Measurements from ENCODE around the gene ACBD7.

The ACBD7 gene

GRCh38 chr10:15092855-15093408 is 4.4 kb upstream of the ACBD7 start:
- DNase-seq (ENCODE audit: low spot score), result no peak

GRCh38 chr10:15091418-15091817 is 2.8 kb upstream of the ACBD7 start:
- no peak for DNase-seq (ENCODE audit: low spot score)

- no peak for DNase-seq (ENCODE audit: low spot score)
Measured at GRCh38 chr10:15084502-15084922, 4.1 kb downstream of the ACBD7 start.

- no peak for DNase-seq (ENCODE audit: low spot score)
Measured at GRCh38 chr10:15083674-15084501, 4.7 kb downstream of the ACBD7 start.

- no peak for DNase-seq (ENCODE audit: low spot score)
Measured at GRCh38 chr10:15075421-15075820, 13.2 kb downstream of the ACBD7 start.

GRCh38 chr10:15072358-15072757 is 16.2 kb downstream of the ACBD7 start:
- DNase-seq (ENCODE audit: low spot score), result no peak

DNA sequence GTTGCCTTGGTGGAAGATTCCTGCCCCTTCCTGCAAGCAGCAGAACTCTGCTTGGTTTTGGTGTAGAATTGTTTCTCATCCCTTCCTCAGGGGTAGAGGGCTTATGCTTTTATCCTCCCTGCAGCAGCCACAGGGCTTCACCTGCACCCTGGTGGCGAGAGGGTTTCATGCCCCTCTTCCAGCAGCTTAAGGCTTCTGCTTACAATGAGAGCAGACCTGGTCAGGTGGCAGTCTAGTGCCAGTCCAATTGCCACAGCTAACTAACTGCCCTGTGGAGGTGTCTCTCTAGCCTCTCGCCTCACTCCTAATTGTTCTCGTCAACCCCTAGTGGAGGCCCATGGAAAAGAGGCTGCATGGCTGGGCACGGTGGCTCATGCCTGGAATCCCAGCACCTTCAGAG is 19.3 kb downstream of the ACBD7 start:
- DNase-seq (ENCODE audit: low spot score), result no peak

- DNase-seq (ENCODE audit: low spot score), result no peak
Measured at GRCh38 chr10:15068802-15069201, 19.8 kb downstream of the ACBD7 start.

DNA sequence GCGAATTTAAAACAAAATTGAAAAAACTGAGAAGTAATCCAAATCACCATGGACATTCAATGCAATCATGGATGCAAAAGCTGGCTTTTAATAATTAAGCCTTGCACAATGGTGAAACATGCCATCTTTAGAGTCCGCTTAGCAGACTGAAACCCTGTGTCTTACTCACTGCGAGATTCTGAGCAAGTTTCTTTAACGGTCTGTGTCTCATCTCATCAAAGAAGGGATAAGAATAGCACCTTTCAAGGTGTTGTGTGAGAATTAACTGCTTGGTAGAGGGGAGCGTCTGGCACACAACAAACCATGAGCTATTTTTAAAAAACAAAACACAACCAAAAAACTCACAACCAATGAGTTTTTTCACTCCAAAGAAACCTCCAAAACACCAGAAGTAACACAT is 21.4 kb downstream of the ACBD7 start:
- no peak for DNase-seq (ENCODE audit: low spot score)

DNA sequence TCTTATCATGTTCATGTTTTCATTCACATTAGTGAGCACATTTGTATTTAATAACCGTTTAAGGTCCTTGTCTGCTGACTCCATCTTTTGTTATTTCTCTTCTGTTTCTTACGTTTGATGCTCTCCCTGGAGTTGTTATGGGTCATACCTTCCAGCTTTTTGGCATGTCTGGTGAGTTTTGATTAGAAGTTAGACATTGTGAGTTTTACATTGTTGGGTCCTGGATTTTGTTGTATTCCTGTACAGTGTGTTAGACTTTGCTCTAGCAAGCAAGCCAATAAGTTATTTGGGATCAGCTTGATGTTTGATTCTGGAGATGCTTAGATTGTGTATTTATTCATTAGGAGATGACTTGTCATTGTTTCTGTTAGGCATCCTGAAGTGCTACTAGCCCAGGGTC is 27.9 kb downstream of the ACBD7 start:
- DNase-seq (ENCODE audit: low spot score), result no peak

GRCh38 chr10:15059914-15060313 is 28.7 kb downstream of the ACBD7 start:
- DNase-seq (ENCODE audit: low spot score), result no peak

GRCh38 chr10:15058689-15059088 is 29.9 kb downstream of the ACBD7 start:
- DNase-seq (ENCODE audit: low spot score), result no peak

GRCh38 chr10:15053061-15053460 is 35.5 kb downstream of the ACBD7 start:
- no peak for DNase-seq (ENCODE audit: low spot score)

DNA sequence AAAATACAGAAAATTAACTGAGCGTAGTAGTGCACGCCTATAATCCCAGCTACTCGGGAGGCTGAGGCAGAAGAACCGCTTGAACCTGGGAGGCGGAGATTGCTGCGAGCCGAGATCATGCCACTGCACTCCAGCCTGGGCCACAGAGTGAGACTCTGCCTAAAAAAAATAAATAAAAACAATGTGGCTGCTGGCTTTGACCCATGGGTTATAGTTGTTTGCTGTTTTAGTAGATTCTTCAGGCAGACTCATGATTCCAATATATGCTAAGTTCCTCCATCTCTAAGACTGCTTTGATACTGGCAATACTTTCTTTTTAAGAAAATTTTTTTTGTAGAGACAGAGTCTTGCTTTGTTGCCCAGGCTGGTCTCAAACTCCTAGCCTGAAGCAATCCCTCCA is 36.5 kb downstream of the ACBD7 start:
- DNase-seq (ENCODE audit: low spot score), result no peak

GRCh38 chr10:15049533-15049932 is 39.0 kb downstream of the ACBD7 start:
- no peak for DNase-seq (ENCODE audit: low spot score)

GRCh38 chr10:15046626-15047025 is 42.0 kb downstream of the ACBD7 start:
- DNase-seq (ENCODE audit: low spot score), result no peak

GRCh38 chr10:15045380-15045779 is 43.2 kb downstream of the ACBD7 start:
- DNase-seq (ENCODE audit: low spot score), result no peak

GRCh38 chr10:15043674-15044073 is 44.9 kb downstream of the ACBD7 start, which contains the start of gene OLAH:
TSS of gene OLAH (plus strand) at chr10:15043943. CDS start at chr10:15047289, 3,346 bp downstream.
- no peak for DNase-seq (ENCODE audit: low spot score)

DNA sequence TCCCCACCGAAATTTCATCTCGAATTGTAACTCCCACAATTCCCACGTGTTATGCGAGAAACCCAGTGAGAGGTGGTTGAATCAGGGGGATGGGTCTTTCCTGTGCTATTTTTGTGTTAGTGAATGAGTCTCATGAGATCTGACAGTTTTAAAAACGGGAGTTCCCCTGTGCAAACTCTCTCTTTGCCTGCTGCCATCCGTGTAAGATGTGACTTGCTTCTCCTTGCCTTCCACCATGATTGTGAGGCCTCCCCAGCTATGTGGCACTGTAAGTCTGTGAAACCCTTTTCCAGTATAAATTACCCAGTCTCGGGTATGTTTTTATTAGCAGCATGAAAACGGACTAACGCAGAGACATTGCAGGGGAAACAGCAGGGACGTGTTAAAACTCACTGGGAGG is 50.2 kb downstream of the ACBD7 start:
- DNase-seq (ENCODE audit: low spot score), result no peak

- DNase-seq (ENCODE audit: low spot score), result no peak
Measured at GRCh38 chr10:15037691-15038090, 50.9 kb downstream of the ACBD7 start.

- no peak for DNase-seq (ENCODE audit: low spot score)
Measured at GRCh38 chr10:15035385-15036301, 52.9 kb downstream of the ACBD7 start.

DNA sequence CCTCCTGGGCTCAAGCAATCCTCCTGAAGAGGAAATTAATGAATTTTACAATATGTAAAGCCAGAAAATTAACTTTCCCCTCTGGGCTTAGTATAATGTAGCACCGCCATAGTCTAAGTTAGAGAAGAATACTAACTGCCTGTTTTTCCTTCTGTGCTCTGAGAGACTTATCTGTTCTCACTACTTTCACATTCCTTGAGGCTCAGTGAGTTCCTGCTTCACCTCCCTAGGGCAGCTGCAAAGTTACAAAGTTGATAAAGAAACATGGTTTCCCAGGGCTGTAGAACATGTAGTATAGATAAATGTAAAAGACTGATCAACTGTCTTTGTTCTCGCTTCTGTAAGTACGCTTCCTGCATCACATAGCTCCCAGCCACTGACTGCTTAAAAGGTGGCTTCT is 60.8 kb downstream of the ACBD7 start:
- DNase-seq (ENCODE audit: low spot score), result no peak

Measured in SK-N-DZ (cell line).